ENCODE data around the gene RNF150. TPM values are rescaled to one million over a fixed set of nuclear protein-coding genes. Genes with fewer than 3 reads are reported as not detected.

RNF150 gene
- total RNA-seq, 4 donors from 2014 or later: 9.7 to 58.2 (median 36.6) TPM

DNA sequence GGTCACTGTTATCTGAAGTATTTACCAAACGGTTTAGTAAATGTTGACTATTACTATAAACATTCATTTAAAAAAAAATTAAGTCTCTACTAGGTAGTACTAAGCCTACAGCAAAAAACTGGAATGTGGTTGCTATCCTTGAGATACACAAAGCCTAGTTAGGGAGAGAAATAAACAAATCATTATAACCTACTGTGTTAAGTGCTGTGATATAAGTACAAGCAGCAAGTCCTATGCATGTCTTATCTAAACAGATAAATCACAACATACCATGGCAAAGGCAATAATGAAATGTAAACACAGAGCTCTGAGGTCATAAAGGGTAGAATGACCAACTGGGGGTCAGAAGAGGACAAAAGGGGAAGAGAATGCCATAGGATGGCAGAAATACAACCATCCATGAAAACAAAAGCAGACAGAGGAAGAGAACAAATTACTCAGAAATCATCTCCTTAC, 92.2 kb downstream of the RNF150 start:
- TF ChIP-seq, protein P1, sequence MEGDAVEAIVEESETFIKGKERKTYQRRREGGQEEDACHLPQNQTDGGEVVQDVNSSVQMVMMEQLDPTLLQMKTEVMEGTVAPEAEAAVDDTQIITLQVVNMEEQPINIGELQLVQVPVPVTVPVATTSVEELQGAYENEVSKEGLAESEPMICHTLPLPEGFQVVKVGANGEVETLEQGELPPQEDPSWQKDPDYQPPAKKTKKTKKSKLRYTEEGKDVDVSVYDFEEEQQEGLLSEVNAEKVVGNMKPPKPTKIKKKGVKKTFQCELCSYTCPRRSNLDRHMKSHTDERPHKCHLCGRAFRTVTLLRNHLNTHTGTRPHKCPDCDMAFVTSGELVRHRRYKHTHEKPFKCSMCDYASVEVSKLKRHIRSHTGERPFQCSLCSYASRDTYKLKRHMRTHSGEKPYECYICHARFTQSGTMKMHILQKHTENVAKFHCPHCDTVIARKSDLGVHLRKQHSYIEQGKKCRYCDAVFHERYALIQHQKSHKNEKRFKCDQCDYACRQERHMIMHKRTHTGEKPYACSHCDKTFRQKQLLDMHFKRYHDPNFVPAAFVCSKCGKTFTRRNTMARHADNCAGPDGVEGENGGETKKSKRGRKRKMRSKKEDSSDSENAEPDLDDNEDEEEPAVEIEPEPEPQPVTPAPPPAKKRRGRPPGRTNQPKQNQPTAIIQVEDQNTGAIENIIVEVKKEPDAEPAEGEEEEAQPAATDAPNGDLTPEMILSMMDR (IDR thresholded peaks at IDR 0.05): no peak
- no peak for TF ChIP-seq POLR2A (IDR thresholded peaks at IDR 0.05)
- no peak overlapping the region for H3K4me3 ChIP-seq
- intact Hi-C loops (cut with DNase I; ENCODE audit: low total_unique reads): no loop called here

DNA sequence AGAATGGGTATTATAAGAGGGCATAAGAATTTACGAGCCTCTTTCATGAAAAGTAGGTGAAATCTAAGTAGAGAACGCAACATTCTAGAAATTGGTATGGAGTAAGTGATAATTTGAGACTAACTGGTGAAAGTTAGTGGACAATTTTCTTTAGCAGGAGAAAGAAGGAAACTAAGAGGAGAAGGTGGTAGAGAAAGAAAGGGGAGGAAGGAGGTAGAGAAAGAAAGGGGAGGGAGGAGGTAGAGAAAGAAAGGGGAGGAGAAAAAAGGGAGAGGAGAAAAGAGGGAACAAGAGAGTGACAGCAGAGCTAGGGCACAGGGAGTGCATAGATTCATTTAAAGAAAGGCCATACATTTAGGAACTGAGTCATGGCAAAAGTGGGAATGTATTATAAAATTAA, 94.1 kb downstream of the RNF150 start:
- Histone ChIP-seq H3K36me3 (no peaks in the 10 kb centered on the region), H3K4me1 (no peaks in the 10 kb centered on the region), H3K27ac (no peak overlapping the region), H3K27me3 (no peaks in the 10 kb centered on the region), H3K4me3 (no peak overlapping the region), H3K9me3 (peaks cover 0 to under 1% of the 10 kb centered on the region in 2 donors)
- DNase-seq: no peak
- no peak for TF ChIP-seq POLR2A (IDR thresholded peaks at IDR 0.05)
- TF ChIP-seq, protein P1 (IDR thresholded peaks at IDR 0.05): no peak
- intact Hi-C loops (cut with DNase I; ENCODE audit: low total_unique reads): no loop called here

More for the DNA sequence above, 92.2 kb downstream of the RNF150 start:
- no peak for DNase-seq
- H3K27ac ChIP-seq: no peak overlapping the region
- H3K4me1 ChIP-seq: no peaks in the 10 kb centered on the region
- H3K36me3 ChIP-seq: no peaks in the 10 kb centered on the region
- no peaks in the 10 kb centered on the region for H3K9me3 ChIP-seq
- H3K27me3 ChIP-seq: no peaks in the 10 kb centered on the region

DNA sequence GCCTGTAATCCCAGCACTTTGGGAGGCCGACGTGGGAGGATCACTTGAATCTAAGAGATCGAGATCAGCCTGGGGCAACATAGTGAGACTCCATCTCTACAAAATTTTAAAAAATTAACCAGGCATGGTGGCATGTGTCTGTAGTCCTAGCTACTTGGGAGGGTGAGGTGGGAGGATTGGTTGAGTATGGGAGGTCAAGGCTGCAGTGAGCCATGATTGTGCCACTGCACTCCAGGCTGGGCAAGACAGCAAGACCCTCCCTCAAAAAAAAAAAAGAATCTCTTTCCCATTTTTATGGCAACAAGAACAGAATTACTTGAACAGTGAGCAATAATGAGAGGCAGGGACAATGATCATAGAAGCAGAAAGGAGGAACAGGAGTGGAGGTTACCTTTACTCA, 94.8 kb downstream of the RNF150 start:
- intact Hi-C loops (cut with DNase I; ENCODE audit: low total_unique reads): no loop called here
- Histone ChIP-seq H3K9me3 (peaks cover 0 to 5% of the 10 kb centered on the region in 2 donors), H3K27me3 (no peaks in the 10 kb centered on the region), H3K4me3 (no peak overlapping the region), H3K4me1 (no peaks in the 10 kb centered on the region), H3K27ac (no peak overlapping the region), H3K36me3 (no peaks in the 10 kb centered on the region)
- TF ChIP-seq, protein P1 (IDR thresholded peaks at IDR 0.05): no peak
- TF ChIP-seq POLR2A (IDR thresholded peaks at IDR 0.05): no peak
- DNase-seq: no peak

DNA sequence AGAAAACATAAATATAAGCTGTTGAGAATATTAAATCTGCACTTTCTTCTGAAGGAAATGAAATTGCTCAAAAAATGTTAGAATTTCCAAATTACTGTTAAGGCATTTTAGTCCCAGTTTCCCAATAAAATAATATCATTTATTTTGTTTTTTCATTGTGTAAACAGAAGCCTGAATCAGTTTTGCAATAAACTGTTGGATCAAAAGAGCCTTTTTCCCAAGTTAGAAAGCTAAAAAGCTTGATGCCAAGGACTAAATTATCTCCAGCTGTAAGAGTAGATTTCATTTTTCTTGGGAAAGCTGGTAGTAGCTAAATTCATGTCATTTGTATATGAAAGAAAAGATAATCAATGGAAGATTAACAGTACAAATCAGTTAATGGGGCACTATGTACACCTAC, 95.8 kb downstream of the RNF150 start:
- DNase-seq: no peak
- Histone ChIP-seq H3K4me3 (no peak overlapping the region), H3K27me3 (no peaks in the 10 kb centered on the region), H3K27ac (no peak overlapping the region), H3K4me1 (no peaks in the 10 kb centered on the region), H3K9me3 (peaks cover 0 to 5% of the 10 kb centered on the region in 2 donors), H3K36me3 (no peaks in the 10 kb centered on the region)
- intact Hi-C loops (cut with DNase I; ENCODE audit: low total_unique reads): no loop called here
- TF ChIP-seq, protein P1 (IDR thresholded peaks at IDR 0.05): no peak
- TF ChIP-seq POLR2A (IDR thresholded peaks at IDR 0.05): no peak

DNA sequence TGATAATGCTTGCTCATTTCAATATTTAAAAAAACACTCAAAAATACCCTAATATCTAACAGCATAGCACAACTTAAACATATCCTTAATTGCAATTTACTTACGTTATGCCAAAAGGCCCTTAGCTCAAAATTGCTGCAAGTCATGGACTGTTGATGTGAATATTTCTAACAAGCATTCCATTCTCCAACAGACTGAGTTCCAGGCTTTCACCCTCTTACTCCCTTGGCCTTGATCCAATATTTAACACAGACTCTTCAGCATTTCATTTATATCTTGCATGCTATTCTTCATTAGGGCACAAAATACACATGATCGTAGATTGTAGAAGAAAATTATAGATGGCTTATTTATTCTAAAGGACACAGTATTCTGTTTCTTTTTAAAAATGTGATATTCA, 96.5 kb downstream of the RNF150 start:
- intact Hi-C loops (cut with DNase I; ENCODE audit: low total_unique reads): no loop called here
- Histone ChIP-seq H3K4me1 (no peaks in the 10 kb centered on the region), H3K27ac (no peak overlapping the region), H3K36me3 (no peaks in the 10 kb centered on the region), H3K27me3 (no peaks in the 10 kb centered on the region), H3K4me3 (no peak overlapping the region), H3K9me3 (peaks cover 0 to 5% of the 10 kb centered on the region in 2 donors)
- TF ChIP-seq POLR2A (IDR thresholded peaks at IDR 0.05): no peak
- TF ChIP-seq, protein P1 (IDR thresholded peaks at IDR 0.05): no peak
- DNase-seq: no peak

Measured in uterus (tissue), 4 donors.